ENCODE results near the gene ZBTB47.

GRCh38 chr3:42684632-42685362 is 31.3 kb downstream of the ZBTB47 start:
- no peak for TF ChIP-seq POLR2A (IDR thresholded peaks at IDR 0.05)
- no peak for TF ChIP-seq CTCF (IDR thresholded peaks at IDR 0.05)
